ENCODE measurements around the gene HOXA7.

DNA sequence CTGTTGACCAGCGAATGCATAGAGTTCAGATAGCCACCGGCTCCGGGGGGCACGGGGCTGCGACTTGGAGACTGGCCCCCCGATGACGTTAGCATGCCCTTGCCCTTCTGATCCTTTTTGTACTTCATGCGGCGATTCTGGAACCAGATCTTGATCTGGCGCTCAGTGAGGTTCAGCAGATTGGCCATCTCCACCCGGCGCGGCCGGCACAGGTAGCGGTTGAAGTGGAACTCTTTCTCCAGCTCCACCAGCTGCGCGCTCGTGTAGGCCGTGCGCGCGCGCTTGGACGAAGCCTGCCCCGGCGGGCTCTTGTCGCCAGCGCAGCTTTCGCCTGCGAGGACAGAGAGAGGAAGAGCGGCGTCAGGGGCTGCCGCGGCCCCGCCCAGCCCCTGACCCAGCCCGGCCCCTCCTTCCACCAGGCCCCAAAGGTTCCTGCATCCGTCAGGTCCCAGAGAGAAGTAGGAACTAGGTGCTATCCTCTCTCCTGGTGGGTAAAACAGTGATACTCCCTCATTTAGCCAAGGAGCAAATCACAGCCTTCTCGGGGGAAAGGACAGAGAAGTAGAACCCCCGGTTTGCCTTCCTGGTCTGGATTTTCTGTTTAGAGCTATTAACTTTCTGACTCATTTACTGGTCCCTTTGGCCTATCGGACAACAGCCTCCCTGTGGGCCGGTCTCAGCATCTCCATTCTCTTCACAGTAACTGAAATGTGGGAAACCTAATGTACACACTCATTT lies 47.9 kb downstream of the HOXA7 start:
- TF ChIP-seq EP300 (IDR thresholded peaks at IDR 0.05; ENCODE audit: borderline replicate concordance in 1 of 2, low read depth in 1 of 2, low read length in 1 of 2), result no peak
- TF ChIP-seq, protein P1, sequence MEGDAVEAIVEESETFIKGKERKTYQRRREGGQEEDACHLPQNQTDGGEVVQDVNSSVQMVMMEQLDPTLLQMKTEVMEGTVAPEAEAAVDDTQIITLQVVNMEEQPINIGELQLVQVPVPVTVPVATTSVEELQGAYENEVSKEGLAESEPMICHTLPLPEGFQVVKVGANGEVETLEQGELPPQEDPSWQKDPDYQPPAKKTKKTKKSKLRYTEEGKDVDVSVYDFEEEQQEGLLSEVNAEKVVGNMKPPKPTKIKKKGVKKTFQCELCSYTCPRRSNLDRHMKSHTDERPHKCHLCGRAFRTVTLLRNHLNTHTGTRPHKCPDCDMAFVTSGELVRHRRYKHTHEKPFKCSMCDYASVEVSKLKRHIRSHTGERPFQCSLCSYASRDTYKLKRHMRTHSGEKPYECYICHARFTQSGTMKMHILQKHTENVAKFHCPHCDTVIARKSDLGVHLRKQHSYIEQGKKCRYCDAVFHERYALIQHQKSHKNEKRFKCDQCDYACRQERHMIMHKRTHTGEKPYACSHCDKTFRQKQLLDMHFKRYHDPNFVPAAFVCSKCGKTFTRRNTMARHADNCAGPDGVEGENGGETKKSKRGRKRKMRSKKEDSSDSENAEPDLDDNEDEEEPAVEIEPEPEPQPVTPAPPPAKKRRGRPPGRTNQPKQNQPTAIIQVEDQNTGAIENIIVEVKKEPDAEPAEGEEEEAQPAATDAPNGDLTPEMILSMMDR (IDR thresholded peaks at IDR 0.05), result no peak
- no peak for TF ChIP-seq YY1 (IDR thresholded peaks at IDR 0.05; ENCODE audit: low read depth)
- no peak for TF ChIP-seq SMC3 (IDR thresholded peaks at IDR 0.05; ENCODE audit: low read depth, low read length)
- no peak for TF ChIP-seq TAF1 (IDR thresholded peaks at IDR 0.05; ENCODE audit: borderline replicate concordance, low read depth, low read length)
- no peak for TF ChIP-seq POLR2AphosphoS5 (IDR thresholded peaks at IDR 0.05; ENCODE audit: low read depth, low read length)

Data from SK-N-SH (cell line).